Parathyroid adenoma (tissue), 2 donors: ENCODE results near the gene BACE2.

ENCODE experiments used
- H2AFZ ChIP-seq: fragments of 300-600 bp; sonication (generic); one replicate; pipeline ENCODE4 v1.7.0; 2017; ENCODE audit warnings: antibody characterized with exemption, mild to moderate bottlenecking
- H3K27ac ChIP-seq: fragments of 300-600 bp; sonication (generic); one replicate; pipeline ENCODE4 v1.7.0; 2017
- H3K27me3 ChIP-seq: fragments of 300-600 bp; sonication (generic); one replicate; pipeline ENCODE4 v1.7.0; 2017; ENCODE audit warnings: low read length; ENCODE audit not compliant: control insufficient read depth, insufficient read depth
- H3K36me3 ChIP-seq: fragments of 300-600 bp; sonication (generic); one replicate; pipeline ENCODE4 v1.7.0; 2017; ENCODE audit warnings: low read length; ENCODE audit not compliant: control insufficient read depth, insufficient read depth
- H3K4me1 ChIP-seq: fragments of 300-600 bp; sonication (generic); one replicate; pipeline ENCODE4 v1.7.0; 2017; ENCODE audit warnings: control low read depth
- H3K4me2 ChIP-seq: fragments of 300-600 bp; sonication (generic); one replicate; pipeline ENCODE4 v1.7.0; 2017; ENCODE audit warnings: low read length
- H3K4me3 ChIP-seq: fragments of 300-600 bp; sonication (generic); one replicate; pipeline ENCODE4 v1.7.0; 2017; ENCODE audit warnings: low read depth, low read length
- H3K79me2 ChIP-seq: fragments of 300-600 bp; sonication (generic); one replicate; pipeline ENCODE4 v1.7.0; 2017; ENCODE audit warnings: control low read depth
- H3K9ac ChIP-seq: fragments of 300-600 bp; sonication (generic); one replicate; pipeline ENCODE4 v1.7.0; 2017; ENCODE audit warnings: mild to moderate bottlenecking
- H3K9me3 ChIP-seq: fragments of 300-600 bp; sonication (generic); one replicate; pipeline ENCODE4 v1.7.0; 2017; ENCODE audit warnings: low read length; ENCODE audit not compliant: control insufficient read depth
- TF ChIP-seq, protein P1 (sequence below): fragments of 300-600 bp; sonication (generic); IDR thresholded peaks from one replicate; pipeline ENCODE4 v1.7.0; 2017; ENCODE audit warnings: antibody characterized with exemption, mild to moderate bottlenecking
- donor health status: primary hyperparathyroidism.

Gene BACE2

DNA sequence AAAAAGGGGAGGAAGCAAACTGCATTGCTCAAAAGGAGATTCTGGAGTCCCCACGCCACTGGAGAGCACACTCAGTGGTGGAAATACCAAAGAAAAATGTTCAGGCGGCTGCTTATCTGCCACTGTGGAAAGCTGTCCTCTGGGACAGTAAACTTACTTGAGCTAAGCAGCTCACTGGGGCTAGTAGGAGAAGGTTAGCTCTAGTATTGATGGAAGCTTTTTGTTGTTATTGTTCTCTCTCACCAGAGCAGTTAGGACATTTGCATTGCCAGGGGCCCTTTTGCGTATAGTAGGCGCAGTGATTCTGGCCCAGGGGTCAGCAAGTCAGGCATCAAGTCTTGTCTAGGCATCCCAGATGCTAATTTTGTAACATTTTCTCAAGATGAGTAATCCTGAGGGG is 15.6 kb downstream of the BACE2 start:
- H3K9ac ChIP-seq, result no peak overlapping the region
- no peaks in the 10 kb centered on the region for H3K36me3 ChIP-seq
- H3K4me2 ChIP-seq, result no peak overlapping the region
- H2AFZ ChIP-seq, result no peak overlapping the region
- H3K27me3 ChIP-seq, result no peaks in the 10 kb centered on the region
- no peak overlapping the region for H3K4me3 ChIP-seq
- peaks cover 3% of the 10 kb centered on the region for H3K79me2 ChIP-seq
- no peaks in the 10 kb centered on the region for H3K9me3 ChIP-seq
- H3K4me1 ChIP-seq, result no peaks in the 10 kb centered on the region
- TF ChIP-seq, protein P1, sequence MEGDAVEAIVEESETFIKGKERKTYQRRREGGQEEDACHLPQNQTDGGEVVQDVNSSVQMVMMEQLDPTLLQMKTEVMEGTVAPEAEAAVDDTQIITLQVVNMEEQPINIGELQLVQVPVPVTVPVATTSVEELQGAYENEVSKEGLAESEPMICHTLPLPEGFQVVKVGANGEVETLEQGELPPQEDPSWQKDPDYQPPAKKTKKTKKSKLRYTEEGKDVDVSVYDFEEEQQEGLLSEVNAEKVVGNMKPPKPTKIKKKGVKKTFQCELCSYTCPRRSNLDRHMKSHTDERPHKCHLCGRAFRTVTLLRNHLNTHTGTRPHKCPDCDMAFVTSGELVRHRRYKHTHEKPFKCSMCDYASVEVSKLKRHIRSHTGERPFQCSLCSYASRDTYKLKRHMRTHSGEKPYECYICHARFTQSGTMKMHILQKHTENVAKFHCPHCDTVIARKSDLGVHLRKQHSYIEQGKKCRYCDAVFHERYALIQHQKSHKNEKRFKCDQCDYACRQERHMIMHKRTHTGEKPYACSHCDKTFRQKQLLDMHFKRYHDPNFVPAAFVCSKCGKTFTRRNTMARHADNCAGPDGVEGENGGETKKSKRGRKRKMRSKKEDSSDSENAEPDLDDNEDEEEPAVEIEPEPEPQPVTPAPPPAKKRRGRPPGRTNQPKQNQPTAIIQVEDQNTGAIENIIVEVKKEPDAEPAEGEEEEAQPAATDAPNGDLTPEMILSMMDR, result no peak
- no peak overlapping the region for H3K27ac ChIP-seq

DNA sequence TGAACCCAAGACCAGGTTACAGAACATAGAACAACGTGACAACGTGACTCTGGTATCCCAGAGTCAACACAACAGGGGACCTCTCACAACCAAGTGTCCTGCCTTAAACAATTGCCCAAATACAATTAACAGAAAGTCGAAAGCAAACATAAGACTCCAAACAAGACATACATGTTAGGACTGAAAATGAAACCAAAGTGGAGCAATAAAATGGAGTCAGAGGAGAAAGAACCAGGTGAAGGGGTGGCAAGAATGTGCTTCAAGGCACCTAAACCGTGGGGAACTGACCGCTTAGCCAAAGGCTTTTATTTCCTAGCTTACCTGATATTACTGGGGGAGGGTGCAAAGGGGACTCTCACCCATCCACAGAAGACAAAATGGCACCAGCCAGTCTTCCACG is 17.8 kb downstream of the BACE2 start:
- Histone ChIP-seq H3K4me1 (no peaks in the 10 kb centered on the region), H3K36me3 (no peaks in the 10 kb centered on the region)

DNA sequence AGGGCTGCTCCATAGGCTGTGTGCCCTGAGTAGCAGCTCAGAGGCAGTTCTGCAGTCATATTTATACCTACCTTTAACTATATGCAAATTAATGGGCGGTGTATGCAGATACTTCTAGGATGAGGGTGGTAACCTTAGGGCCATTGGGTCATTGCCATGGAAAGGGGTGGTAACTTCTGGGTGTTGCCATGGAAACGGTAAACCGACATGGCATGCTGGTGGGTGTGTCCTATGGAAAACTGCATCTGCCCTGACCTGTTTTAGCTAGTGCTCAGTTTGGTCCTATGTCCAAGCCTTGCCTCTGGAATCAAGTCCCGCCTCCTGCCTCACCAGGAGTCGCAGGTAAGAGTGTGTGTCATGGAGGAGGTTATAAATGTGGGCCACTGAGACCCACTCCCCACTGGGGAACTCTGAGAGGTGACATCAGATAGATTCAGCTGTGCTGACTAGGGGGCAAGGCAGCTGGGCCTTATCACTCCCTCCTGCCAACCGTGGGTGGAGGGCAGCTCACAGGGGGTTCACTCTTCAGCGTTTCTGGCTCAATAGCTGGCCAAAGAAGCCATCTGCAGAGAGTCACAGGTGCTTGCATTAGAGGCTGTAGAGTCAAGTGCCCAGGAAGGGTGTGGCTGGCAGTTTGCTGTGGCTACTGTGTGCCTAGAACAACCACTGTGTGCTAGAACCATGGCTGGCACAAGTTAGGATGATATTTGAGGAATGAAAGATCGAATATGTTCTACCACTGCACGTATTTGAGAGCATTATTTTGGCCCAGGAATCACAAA is 19.0 kb downstream of the BACE2 start:
- Histone ChIP-seq H3K9me3 (no peaks in the 10 kb centered on the region), H3K4me3 (no peak overlapping the region), H3K36me3 (no peaks in the 10 kb centered on the region), H2AFZ (no peak overlapping the region), H3K27me3 (no peaks in the 10 kb centered on the region), H3K4me2 (no peak overlapping the region), H3K27ac (no peak overlapping the region), H3K79me2 (no peaks in the 10 kb centered on the region), H3K9ac (no peak overlapping the region), H3K4me1 (no peaks in the 10 kb centered on the region)
- TF ChIP-seq, protein P1, result no peak

More for the DNA sequence above, 17.8 kb downstream of the BACE2 start:
- Histone ChIP-seq H3K9ac (no peak overlapping the region), H2AFZ (no peak overlapping the region), H3K79me2 (peaks cover 3% of the 10 kb centered on the region), H3K27me3 (no peaks in the 10 kb centered on the region), H3K9me3 (no peaks in the 10 kb centered on the region), H3K4me3 (no peak overlapping the region), H3K27ac (no peak overlapping the region), H3K4me2 (no peak overlapping the region)
- TF ChIP-seq, protein P1, result no peak

DNA sequence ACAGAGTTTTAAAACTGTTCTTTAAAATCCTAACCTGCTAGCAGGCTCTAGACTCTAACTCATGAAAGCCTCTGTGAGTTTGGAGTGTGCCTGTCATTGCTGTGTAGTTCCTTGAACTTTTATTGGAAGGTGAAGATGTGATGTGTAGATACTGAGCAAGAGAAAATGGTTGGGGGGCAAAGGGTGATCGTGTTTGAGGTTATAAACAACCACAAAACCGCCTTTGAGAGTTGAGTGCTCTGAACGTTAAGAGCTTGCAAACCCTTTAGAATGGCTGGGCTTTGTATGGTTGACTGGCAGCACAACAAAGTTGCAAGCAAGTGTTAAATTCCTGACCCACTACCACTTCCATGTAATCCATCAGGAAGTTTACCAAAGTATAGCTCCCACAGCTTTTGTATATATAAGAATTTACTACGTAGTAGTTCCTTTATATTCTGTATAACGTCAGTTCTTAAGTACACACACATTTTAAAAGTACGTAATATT is 19.6 kb downstream of the BACE2 start:
- no peaks in the 10 kb centered on the region for H3K27me3 ChIP-seq
- H3K4me3 ChIP-seq, result no peak overlapping the region
- H3K9ac ChIP-seq, result no peak overlapping the region
- H2AFZ ChIP-seq, result no peak overlapping the region
- no peaks in the 10 kb centered on the region for H3K4me1 ChIP-seq
- H3K36me3 ChIP-seq, result no peaks in the 10 kb centered on the region
- TF ChIP-seq, protein P1, result no peak
- no peaks in the 10 kb centered on the region for H3K79me2 ChIP-seq
- H3K9me3 ChIP-seq, result no peaks in the 10 kb centered on the region
- H3K27ac ChIP-seq, result no peak overlapping the region
- H3K4me2 ChIP-seq, result no peak overlapping the region
